HEK293 (cell line): Measurements from ENCODE around the gene LPO.

Experiments used
- BCL11B ChIP-seq: fragments of 450-650 bp; formaldehyde crosslinking; IDR thresholded peaks from 2 replicates; pipeline ENCODE4 v1.5.1; 2016; ENCODE audit warnings: low read depth, missing biosample characterization, missing genetic modification characterization
- CTCF ChIP-seq: fragments of 450-650 bp; formaldehyde crosslinking; IDR thresholded peaks from 2 replicates; pipeline ENCODE4 v1.5.1; 2016; ENCODE audit warnings: missing biosample characterization, missing genetic modification characterization
- EGR2 ChIP-seq: fragments of 450-650 bp; formaldehyde crosslinking; IDR thresholded peaks from 2 replicates; pipeline ENCODE4 v1.5.1; 2016; ENCODE audit warnings: low read depth, missing biosample characterization, missing genetic modification characterization
- KLF16 ChIP-seq: fragments of 450-650 bp; formaldehyde crosslinking; IDR thresholded peaks from 2 replicates; pipeline ENCODE4 v1.5.1; 2017; ENCODE audit warnings: missing biosample characterization, missing genetic modification characterization
- OVOL3 ChIP-seq: fragments of 450-650 bp; formaldehyde crosslinking; IDR thresholded peaks from 2 replicates; pipeline ENCODE4 v1.5.1; 2016; ENCODE audit warnings: missing biosample characterization, missing genetic modification characterization
- REST ChIP-seq: fragments of 450-650 bp; formaldehyde crosslinking; IDR thresholded peaks from 2 replicates; pipeline ENCODE4 v1.5.1; 2016; ENCODE audit warnings: missing biosample characterization, missing genetic modification characterization
- TSHZ1 ChIP-seq: fragments of 450-650 bp; formaldehyde crosslinking; IDR thresholded peaks from 2 replicates; pipeline ENCODE4 v1.5.1; 2016; ENCODE audit warnings: missing biosample characterization, missing genetic modification characterization, borderline replicate concordance
- ZFP3 ChIP-seq: fragments of 450-650 bp; formaldehyde crosslinking; IDR thresholded peaks from 2 replicates; pipeline ENCODE4 v1.5.1; 2016; ENCODE audit warnings: low read depth, missing biosample characterization, missing genetic modification characterization
- ZNF24 ChIP-seq: fragments of 450-650 bp; formaldehyde crosslinking; IDR thresholded peaks from 2 replicates; pipeline ENCODE4 v1.5.1; 2016; ENCODE audit warnings: missing biosample characterization, missing genetic modification characterization
- ZNF292 ChIP-seq: fragments of 450-650 bp; formaldehyde crosslinking; IDR thresholded peaks from 2 replicates; pipeline ENCODE4 v1.5.1; 2016; ENCODE audit warnings: low read depth, missing biosample characterization, missing genetic modification characterization, borderline replicate concordance
- ZNF513 ChIP-seq: fragments of 450-650 bp; IDR thresholded peaks from 2 replicates; pipeline ENCODE4 v1.5.1; 2018; ENCODE audit warnings: missing biosample characterization, missing genetic modification characterization
- ZNF529 ChIP-seq: fragments of 450-650 bp; formaldehyde crosslinking; IDR thresholded peaks from 2 replicates; pipeline ENCODE4 v1.5.1; 2017; ENCODE audit warnings: missing genetic modification characterization, missing biosample characterization; ENCODE audit not compliant: insufficient replicate concordance
- ZNF629 ChIP-seq: fragments of 450-650 bp; formaldehyde crosslinking; IDR thresholded peaks from 2 replicates; pipeline ENCODE4 v1.5.1; 2017; ENCODE audit warnings: missing biosample characterization, missing genetic modification characterization
- ZSCAN5A ChIP-seq: fragments of 450-650 bp; formaldehyde crosslinking; IDR thresholded peaks from 2 replicates; pipeline ENCODE4 v1.5.1; 2016; ENCODE audit warnings: missing biosample characterization, missing genetic modification characterization

- no peak for TF ChIP-seq OVOL3 (tag by site-specific recombination)
- no peak for TF ChIP-seq ZNF513
- TF ChIP-seq ZNF292 (tag by site-specific recombination) = no peak
- TF ChIP-seq CTCF (tag by site-specific recombination) = peak; percentile 75
- no peak for TF ChIP-seq ZNF529
- no peak for TF ChIP-seq REST
- TF ChIP-seq KLF16 (tag by site-specific recombination) = no peak
- TF ChIP-seq ZSCAN5A (tag by site-specific recombination) = no peak
- TF ChIP-seq EGR2 (tag by site-specific recombination) = peak; percentile 30; the same call in 1 of the 2 replicates
- no peak for TF ChIP-seq ZNF629 (tag by site-specific recombination)
- no peak for TF ChIP-seq ZFP3 (tag by site-specific recombination)
- no peak for TF ChIP-seq BCL11B (tag by site-specific recombination)
- no peak for TF ChIP-seq ZNF24 (tag by site-specific recombination)
- no peak for TF ChIP-seq TSHZ1 (tag by site-specific recombination)
Observed at GRCh38 chr17:58308173-58308984, 70.0 kb downstream of the LPO start.
